ENCODE measurements around the gene FOXO3B.
"Not testable (repeated sequence)": the region's sequence is repeated elsewhere in the genome, so short reads cannot be mapped to it uniquely, and the experiment has no call there.

FOXO3B gene

GRCh38 chr17:18650094-18650493, 32.0 kb downstream of the FOXO3B start:
- not testable (repeated sequence) for DNase-seq (ENCODE audit: low read depth in 2 of 2)

- DNase-seq (ENCODE audit: low read depth in 2 of 2) = not testable (repeated sequence)
These were observed 37.8 kb downstream of the FOXO3B start, which contains the start of gene TBC1D28 for GRCh38 chr17:18644291-18644690. TBC1D28 (minus strand) TSS chr17:18644391; CDS start chr17:18641352, 3,039 bp downstream.

GRCh38 chr17:18643124-18643523, 39.0 kb downstream of the FOXO3B start:
- not testable (repeated sequence) for DNase-seq (ENCODE audit: low read depth in 2 of 2)

GRCh38 chr17:18638357-18638756, 43.8 kb downstream of the FOXO3B start:
- DNase-seq (ENCODE audit: low read depth in 2 of 2) = not testable (repeated sequence)

- not testable (repeated sequence) for DNase-seq (ENCODE audit: low read depth in 2 of 2)
These were observed 45.9 kb downstream of the FOXO3B start for GRCh38 chr17:18636237-18636636.

GRCh38 chr17:18635773-18636172, 46.3 kb downstream of the FOXO3B start:
- DNase-seq (ENCODE audit: low read depth in 2 of 2) = not testable (repeated sequence)

- not testable (repeated sequence) for DNase-seq (ENCODE audit: low read depth in 2 of 2)
These were observed 47.4 kb downstream of the FOXO3B start for GRCh38 chr17:18634550-18635263.

Data from fibroblast of skin of left biceps (primary cell).